Mucosa of gallbladder (tissue), 1 donor: Measurements from ENCODE around the gene TMEM209. TPM values are rescaled to one million over a fixed set of nuclear protein-coding genes. Genes with fewer than 3 reads are reported as not detected.
"Not testable (repeated sequence)": the region's sequence is repeated elsewhere in the genome, so short reads cannot be mapped to it uniquely, and the experiment has no call there.

Experiments used
- DNase-seq: peaks from one replicate; pipeline ENCODE4 v3.0.0-alpha.2; 2020; ENCODE audit warnings: low spot score
- total RNA-seq: library from RNA; stranded (reverse); gene quantifications from one replicate; pipeline ENCODE4 v1.2.1, GENCODE V29; 2021
- donor health status: DM: no; HTN: no; CAD: no.

The TMEM209 gene
- total RNA-seq, 1 donor from 2014 or later = 18.9 TPM

DNA sequence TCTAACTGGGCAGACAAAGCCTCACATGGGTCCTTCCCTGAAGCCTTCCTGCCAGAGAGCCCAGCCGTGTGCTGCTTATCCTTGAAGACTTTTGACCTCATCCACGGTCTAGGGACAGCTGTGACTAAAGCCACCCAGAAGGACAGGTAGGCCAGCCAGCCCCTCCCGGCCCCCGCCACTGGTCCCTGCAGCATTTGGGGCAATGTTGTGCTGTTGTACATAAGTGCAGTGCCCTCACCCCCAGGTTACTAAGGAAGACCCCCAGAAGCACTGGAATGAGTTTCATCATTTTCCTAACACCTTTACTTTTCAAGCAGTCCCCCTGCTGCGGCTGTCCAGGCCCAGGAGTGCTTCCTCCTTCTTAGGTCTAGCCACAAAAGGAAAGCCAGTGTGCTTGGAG, 43.0 kb downstream of the TMEM209 start:
- DNase-seq = no peak

DNA sequence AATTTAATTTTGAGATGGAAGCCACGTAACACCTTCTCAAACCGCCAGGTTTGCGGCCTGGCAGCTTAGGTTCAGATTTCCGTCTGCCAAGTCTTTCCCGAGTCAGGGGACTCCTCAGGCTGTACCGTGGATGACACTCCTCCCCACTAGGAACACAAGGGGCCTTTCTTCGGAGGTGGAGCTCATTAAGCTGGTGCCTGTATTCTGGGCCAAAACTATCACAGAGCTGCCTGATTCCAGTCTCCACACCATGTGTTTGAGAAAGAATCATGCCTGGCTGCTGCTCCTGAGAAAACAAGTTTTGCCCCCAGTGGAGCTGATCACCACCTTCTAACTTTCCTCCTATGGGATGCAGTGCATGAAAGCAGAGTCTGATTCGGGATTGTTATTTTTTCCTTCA, 44.8 kb downstream of the TMEM209 start:
- no peak for DNase-seq

DNA sequence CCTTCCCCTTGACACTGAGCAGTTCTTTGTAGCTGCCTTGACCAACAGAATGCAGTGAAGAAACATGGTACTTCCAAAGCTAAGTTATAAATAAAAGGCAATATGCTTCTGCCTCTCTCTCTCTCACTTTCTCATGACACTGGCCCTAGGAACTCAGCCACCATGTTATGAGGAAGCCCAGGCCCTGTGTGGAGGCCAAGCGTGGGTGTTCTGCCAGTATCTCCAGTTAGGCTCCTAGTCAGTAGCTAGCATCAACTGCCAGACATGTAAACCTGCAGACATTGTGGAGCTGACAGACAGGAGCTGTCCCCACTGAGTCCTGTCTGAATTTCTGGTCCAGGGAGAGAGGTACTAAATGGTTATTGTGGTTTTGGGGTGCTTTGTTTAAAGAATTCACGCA, 45.2 kb downstream of the TMEM209 start:
- DNase-seq = no peak

DNA sequence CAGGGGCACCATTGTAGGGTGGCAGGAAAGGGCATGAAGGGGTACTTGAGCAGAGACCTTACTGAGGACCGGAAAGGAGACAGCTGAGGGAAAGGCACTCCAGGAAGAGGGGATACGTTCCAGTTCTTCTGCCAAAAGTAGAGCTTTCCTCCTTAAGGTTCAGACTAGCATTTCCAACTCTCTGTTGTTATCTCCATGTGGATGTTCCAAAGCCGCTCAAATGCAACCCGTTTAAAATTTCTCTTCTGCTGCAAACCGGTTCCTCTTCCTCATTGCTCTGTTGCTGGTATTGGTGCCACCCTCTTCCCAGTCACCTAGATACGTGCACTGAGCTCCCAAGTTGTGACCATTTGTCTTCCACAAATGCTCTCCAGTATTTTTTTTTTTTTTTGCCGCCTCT, 47.5 kb downstream of the TMEM209 start:
- no peak for DNase-seq

DNA sequence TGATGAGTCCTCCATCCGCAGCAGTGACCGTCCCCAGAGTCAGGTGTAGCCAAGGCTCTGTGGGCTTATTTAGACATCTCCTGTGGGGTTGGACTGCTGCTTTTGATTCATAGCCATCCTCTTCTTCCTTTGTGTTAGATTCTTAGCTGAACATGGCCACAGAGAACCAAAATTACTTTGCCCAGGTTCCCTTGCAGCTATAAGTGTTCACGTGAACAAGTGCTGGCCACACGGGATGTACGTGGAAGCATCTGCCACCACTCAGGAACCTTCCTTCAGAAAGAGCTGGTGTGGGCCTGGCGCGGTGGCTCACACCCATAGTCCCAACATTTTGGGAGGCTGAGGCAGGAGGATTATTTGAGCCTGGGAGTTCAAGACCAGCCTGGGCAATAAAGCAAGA, 49.1 kb downstream of the TMEM209 start:
- no peak for DNase-seq

DNA sequence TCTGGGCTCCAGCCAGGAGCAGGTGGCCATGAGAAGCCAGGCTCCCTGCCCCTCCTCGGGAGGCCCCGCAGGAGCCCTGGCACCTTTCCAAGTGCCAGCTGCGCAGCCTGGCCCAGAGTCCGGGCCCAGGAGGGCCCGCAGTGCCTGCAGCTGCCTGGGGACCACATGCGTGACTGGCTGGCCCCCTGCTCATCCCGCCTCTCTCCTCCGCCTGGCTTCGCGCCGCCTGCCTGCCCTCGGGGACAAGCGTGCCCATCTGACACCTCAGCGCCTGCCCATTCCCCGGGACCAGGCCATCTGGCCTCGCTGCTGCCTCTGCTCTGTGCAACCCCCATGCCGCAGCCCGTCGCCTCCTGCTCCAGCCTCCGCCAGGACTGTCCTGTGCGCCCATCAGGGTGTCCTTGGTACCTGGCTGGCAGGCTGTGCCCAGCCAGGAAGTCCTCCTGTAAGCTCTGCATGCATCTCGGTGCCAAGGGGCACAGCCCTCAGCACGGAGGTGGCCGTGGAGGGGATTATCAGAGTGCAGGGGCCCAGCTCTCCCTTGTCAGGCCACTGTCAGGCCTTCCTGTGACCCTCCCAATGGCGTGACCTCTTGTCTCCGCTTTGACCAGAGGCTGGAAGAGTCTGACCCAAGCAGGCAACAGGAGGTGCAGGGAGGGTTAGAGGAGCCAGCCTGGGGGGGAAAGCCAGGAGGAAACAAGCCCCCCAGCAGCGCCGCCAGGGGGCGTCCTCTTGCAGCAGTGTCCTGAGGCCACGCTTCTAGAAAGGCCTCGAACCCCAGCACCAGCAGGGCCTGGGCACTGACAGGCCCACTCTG, 50.5 kb downstream of the TMEM209 start:
- DNase-seq = no peak

DNA sequence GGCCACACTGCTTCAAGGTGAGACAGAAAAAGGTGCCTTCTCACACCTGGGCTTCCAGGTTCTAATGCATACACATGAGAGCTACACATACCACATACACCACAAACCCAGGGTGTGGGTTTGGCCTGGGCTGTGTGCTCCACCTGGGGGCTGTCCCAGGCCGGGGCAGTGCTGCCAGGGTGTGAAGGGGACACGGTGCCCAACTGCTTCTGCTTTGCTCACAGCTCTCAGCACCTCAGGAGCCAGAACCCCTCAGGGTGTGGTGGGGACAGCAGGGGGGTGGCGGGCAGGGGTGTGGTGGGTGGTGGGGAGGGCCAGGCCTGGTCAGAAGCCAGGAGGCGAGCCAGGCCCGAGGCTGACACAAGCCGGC, 51.1 kb downstream of the TMEM209 start:
- no peak for DNase-seq

DNA sequence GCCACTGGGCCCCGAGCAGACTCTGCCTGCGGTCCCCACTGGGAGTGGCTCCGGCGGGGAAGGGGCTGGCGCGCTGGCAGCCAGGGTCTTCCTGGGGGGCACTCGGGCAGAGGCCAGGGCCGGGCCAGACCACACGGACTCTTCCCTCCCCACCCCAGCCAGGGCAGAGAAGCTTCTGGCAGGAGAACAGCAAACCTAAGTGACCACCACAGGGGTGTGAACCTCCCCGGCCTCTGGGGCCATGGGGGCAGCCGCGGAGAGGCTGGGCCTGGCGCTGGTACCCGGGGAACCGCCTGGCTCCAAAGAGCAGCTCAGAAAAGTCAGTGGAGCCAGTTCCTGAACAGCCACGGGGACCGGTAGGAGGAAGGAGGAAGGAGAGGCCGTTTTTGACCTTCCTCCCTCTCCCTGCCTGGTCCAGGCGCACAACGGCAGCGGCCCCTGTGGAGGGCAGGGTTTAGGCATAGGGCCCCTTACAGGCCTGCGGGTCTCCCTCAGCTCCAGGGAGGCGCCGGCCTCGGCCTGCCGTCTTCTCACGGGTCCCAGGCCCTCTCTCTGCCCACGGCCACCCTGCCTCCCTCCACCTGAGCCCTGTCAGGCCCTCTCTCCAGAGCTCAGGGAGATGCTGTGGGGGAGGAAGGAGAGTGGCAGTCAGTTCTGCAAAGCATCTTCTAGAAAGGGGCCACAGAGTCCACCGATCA, 51.8 kb downstream of the TMEM209 start:
- no peak for DNase-seq

DNA sequence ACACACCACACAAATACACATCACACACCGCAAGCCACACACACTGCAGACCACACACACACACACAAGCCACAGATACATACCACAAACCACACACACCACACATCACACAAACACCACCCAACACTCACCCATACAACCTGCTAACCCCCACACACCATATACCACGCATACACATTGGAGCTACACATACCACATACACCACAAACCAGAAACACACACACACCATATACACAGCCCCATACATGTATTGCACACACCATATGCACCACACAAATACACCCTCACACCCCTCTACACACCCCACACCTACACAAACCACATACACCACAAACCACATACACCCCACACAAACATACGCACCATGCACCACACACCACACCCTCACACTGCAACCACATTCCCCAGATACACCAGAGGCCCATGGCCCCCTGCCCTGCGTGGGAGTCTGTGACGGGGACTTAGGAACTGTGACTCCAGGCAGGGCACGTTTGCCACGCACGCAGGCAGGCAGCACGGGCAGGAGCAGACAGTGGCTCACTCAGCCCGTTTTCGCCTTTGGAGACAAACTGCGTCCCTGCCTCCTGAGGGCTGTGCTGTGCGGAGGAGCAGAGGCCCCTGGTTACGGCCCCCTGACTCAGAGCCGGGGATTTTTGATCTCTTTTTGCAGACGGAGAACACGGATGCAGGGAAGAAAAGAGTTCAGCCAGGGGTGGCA, 52.6 kb downstream of the TMEM209 start:
- no peak for DNase-seq

DNA sequence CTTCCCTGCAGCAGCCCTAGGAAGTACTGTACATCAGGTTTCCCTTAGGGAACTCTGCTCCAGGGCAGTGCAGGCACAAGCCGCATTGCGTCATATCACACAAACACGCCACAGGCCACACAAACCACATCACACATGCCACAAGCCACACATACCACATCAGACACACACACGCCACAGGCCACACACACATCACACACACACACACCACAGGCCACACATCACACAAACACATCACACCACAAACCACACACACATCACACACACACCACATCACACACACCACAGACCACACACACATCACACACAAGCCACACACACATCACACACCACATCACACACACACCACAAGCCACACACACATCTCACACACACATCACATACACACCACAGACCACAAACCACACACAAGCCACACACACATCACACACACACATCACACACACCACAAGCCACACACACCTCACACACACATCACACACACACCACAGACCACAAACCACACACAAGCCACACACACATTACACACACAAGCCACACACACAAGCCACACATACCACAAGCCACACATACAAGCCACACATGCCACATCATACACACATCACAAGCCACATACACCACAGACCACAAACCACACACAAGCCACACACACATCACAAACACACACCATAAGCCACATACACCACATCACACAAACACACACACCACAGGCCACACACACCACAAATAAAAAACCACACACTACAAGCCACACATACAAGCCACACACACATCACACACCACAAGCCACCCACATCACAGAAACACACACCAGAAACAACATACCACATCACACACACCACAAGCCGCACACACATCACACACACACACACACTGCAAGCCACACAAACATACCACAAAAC, 53.4 kb downstream of the TMEM209 start:
- DNase-seq = no peak

DNA sequence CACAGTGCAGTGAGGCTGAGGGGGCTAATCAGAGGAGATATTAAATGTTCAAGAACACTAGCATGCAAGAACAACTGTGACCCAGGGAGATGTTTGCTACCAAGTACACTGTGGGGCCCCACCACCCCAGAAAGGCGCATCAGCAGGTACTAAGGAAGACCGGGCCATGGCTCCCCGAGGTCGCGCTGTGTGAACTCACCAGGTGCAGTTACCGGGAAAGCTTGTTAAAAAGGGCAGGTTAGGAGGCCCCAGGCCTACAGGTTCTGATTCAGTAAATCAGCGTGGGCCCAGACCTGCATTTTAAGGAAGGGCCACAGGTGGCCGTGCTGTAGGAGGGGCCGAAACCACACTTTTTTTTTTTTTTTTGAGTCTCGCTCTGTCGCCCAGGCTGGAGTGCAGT, 54.6 kb downstream of the TMEM209 start:
- no peak for DNase-seq

DNA sequence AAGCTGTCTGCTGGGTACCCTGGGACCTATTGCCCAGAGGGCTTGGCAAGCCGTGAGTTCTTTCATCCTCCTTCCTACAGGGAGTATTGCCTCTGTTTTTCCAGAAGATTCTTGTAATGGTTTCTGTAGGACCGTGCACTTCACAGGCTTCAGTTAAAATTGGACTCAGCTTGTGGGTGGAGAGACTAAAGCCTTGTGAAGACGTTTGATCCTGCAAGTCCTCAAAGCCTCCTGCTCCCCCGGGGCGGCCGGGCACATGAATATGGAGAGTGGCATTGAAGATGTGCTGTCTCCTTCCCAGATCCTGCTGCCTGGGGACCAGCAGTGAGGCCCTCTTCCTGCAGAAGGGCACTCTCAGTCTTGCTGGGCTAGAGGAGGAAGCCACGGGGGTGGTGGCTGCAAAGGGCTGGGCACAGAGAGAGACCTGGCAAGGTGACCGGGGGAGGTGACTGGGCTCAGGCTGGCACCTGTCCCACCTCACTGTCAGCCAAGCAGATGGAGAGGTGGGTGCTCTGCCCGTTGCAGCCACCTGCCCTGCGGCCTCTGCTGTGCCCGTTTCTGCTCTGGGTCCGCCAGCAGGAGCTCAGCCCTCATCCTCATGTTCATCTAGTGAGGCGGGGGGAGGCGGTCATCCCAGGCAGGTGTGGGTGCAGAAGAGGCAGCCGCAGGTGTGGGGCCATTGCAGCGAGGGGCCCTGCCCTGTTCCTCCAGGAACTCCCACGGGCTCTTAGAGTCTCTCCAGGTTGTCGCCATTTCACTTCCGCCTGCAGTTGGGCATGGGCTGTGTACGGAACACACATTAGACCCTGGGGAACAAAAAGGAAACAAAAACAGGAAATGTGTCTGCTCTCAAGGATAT, 55.7 kb downstream of the TMEM209 start:
- no peak for DNase-seq

DNA sequence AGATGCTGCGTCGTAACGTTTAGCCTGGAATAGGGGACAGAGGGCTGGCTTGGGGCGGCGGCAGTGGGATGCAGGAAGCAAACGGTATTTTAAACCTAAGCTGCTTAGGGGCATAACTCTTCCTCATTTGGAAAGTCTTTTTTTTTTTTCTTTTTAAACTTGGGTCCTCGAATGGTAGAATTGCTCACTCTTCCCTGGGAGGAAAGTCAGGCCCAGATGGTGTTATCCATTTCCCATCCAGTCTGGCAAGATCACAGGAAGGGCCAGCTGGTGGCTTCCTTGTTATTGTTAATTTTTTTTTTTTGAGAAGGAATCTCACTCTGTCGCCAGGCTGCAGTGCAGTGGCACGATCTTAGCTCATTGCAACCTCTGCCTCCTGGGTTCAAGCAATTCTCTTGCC, 56.6 kb downstream of the TMEM209 start:
- no peak for DNase-seq

DNA sequence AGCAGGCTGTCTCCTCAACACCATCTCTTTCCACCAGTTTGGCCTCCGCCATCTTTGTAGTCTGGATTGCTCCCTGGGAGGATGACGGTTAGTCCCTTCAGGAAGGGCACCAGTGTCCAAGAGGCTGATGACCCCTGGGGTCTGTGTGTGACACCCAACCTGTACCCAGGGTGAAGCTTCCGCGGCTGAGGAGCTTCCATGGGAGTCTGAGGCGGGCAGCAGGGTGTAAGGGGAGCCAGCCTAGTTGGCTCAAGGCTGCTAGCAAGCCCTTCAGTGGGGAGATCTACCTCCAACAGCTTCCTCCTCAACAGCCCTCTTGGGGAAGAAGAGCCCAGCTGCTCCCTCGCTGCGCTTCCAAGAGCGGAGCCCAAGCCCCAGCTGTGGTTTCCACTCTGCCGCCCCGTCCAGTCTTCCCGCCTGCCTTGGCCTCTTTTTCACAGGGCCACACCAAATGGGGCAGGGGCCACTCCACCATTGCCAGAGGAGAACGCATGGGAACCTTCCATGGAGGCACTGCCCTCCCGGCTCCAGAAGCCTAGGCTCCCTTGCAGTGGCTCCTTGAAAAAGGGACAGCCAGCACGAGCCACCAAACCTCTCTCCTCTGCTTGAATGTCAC, 57.4 kb downstream of the TMEM209 start:
- DNase-seq = no peak

DNA sequence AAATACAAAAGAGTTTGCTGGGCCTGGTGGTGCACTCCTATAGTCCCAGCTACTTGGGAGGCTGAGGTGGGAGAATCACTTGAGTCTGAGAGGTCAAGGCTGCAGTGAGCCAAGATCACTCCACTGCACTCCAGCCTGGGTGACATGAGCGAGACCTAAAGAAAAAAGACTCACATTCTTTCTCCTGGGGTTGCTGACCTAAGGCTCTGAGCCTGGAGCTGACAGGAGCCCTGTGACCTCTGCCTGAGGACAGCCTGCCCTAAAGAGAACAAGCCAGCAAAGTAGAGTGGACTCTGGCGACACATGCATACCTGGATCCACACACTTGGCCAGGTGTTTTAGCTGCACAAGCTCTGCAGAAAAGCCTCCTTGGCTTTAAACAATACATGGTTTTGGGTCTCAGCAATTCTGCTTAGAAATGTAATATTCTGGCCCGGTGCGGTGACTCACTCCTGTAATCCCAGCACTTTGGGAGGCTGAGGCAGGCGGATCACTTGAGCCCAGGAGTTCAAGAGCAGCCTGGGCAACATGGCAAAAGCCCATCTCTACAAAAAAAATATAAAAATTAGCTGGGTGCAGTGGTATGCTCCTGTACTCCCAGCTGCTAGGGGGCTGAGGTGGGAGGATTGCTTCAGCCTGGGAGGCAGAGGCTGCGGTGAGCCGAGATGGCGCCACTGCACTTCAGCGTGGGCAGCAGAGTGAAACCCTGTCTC, 58.4 kb downstream of the TMEM209 start:
- no peak for DNase-seq

DNA sequence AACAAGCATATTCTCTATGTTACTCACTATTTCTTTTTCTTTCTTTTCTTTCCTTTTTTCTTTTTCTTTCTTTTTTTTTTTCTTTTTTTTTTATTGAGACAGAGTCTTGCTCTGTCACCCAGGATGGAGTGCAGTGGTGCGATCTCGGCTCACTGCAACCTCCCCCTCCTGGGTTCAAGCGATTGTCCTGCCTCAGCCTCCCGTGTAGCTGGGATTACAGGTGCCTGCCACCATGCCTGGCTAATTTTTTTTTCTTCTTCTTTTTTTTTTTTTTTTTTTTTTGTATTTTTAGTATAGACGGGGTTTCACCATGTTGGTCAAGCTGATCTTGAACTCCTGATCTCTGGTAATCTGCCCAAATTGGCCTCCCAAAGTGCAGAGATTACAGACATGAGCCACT, 59.1 kb downstream of the TMEM209 start:
- not testable (repeated sequence) for DNase-seq

DNA sequence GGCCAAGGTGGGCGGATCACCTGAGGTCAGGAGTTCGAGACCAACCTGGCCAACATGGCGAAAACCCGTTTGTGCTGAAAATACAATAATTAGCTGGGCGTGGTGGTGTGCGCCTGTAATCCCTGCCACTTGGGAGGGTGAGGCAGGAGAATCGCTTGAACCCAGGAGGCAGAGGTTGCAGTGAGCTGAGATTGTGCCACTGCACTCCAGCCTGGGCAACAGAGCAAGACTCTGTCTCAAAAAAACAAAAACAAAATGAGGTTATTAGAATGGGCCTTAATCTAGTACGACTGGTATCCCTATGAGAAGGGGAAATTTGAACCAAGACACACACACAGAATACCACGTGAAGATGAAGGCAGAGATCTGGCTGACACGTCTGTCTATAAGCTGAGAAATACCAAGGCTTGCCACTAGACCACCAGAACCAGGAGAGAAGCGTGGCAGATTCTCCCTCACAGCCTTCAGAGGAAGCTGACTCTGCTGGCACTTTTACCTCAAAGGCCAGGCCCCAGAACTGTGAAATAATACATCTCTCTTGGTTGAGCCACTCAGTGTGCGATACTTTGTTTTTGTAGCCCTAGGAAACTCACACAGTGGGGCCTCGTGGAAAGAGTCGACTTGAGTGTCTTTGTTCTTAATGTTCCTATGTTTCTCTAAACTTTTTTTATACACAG, 59.6 kb downstream of the TMEM209 start:
- DNase-seq = no peak

DNA sequence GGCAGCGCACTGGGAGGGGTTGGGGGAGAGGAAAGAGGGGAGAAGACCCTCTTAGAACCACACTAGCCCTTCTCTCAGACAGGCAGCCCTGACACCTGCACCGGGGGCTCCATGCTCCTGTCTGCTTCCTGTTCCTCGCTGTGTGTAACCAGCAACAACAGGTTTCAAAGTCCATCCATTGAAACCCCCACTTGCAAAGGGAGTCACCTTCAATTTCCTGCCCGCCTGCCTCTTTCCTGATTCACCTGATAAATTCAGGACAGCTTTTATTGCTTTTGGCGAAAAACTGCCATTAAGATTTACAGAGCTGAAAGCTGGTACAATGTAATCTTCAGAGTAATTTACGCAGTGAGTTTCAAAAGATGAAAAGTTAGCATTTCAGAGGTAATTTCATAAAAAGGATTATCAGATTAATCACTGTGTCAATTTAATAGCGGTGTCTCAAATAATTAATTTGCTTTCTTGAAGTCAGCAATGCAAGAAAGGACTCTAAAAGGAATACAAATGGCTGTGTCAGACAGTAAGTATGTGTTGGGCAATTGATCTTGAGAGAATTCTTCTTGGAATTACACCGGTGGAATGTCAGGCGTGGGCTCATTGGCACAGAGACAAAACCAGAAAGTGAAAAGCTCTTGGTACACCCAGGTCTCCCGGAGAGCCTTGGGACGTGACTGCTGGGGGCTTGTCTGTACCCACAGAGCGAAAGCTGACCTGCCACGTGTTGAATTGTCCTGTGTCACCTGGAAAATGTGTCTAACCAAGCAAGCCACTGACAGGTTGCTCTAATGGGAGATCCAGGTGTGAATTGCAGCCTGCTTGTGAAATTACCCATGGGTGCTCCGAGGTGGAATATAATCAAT, 60.7 kb downstream of the TMEM209 start:
- no peak for DNase-seq
